HEK293 (cell line): ENCODE data around the gene FAM25A.
"Not testable (repeated sequence)": the region's sequence is repeated elsewhere in the genome, so short reads cannot be mapped to it uniquely, and the experiment has no call there.

Source experiments
- CTCF ChIA-PET: fragments of 350-600 bp; formaldehyde crosslinking; extraction: SDS; loops from one replicate; lab custom pipeline; 2021; ENCODE audit warnings: antibody characterized with exemption; lab: Yijun Ruan, JAX
- POLR2A ChIA-PET: fragments of 300-600 bp; formaldehyde crosslinking; extraction: SDS; loops from one replicate; lab custom pipeline; 2020; ENCODE audit warnings: antibody characterized with exemption, inconsistent platforms; lab: Yijun Ruan, JAX
- H3K27ac ChIP-seq: fragments of 200-500 bp; sonication (Bioruptor generic); 2 replicates; pipeline ENCODE4 v1.5.1; 2014; ENCODE audit warnings: low read depth, low read length, control low read depth, inconsistent platforms; ENCODE audit errors: extremely low read depth
- H3K36me3 ChIP-seq, 2 experiments: fragments of 200-500 bp in 1 of 2; sonication (Bioruptor generic) in 1 of 2; 1 replicate in 1 of 2; 2 replicates in 1 of 2; pipeline ENCODE4 v1.5.1; 2014 to 2017; ENCODE audit warnings: inconsistent platforms in 2 of 2, low read length in 2 of 2; ENCODE audit not compliant: control insufficient read depth in 2 of 2, insufficient read depth in 1 of 2
- H3K4me1 ChIP-seq: fragments of 200-500 bp; sonication (Bioruptor generic); 2 replicates; pipeline ENCODE4 v1.5.1; 2014; ENCODE audit warnings: mild to moderate bottlenecking, low read length, inconsistent platforms; ENCODE audit not compliant: control insufficient read depth, insufficient read depth
- H3K4me3 ChIP-seq: 2 replicates; pipeline ENCODE4 v1.5.1; 2011; ENCODE audit warnings: low read depth, mild to moderate bottlenecking, control low read depth, low read length, moderate library complexity
- H3K9me3 ChIP-seq: fragments of 200-500 bp; sonication (Bioruptor generic); 2 replicates; pipeline ENCODE4 v1.5.1; 2014; ENCODE audit warnings: low read depth, low read length, inconsistent platforms; ENCODE audit not compliant: control insufficient read depth, insufficient read depth
- KLF17 ChIP-seq: fragments of 450-650 bp; formaldehyde crosslinking; IDR thresholded peaks from 2 replicates; pipeline ENCODE4 v1.5.1; 2016; ENCODE audit warnings: missing biosample characterization, missing genetic modification characterization
- KLF8 ChIP-seq: fragments of 450-650 bp; formaldehyde crosslinking; IDR thresholded peaks from 2 replicates; pipeline ENCODE4 v1.5.1; 2016; ENCODE audit warnings: missing biosample characterization, missing genetic modification characterization
- MEIS1 ChIP-seq: sonication (generic); formaldehyde crosslinking; IDR thresholded peaks from 2 replicates; pipeline ENCODE4 v1.8.1; 2022; ENCODE audit warnings: missing genetic modification reagents, mild to moderate bottlenecking, borderline replicate concordance
- REST ChIP-seq: fragments of 450-650 bp; formaldehyde crosslinking; IDR thresholded peaks from 2 replicates; pipeline ENCODE4 v1.5.1; 2016; ENCODE audit warnings: missing biosample characterization, missing genetic modification characterization
- WT1 ChIP-seq: fragments of 450-650 bp; formaldehyde crosslinking; IDR thresholded peaks from 2 replicates; pipeline ENCODE4 v1.5.1; 2016; ENCODE audit warnings: missing biosample characterization, missing genetic modification characterization
- YY2 ChIP-seq: fragments of 450-650 bp; formaldehyde crosslinking; IDR thresholded peaks from 2 replicates; pipeline ENCODE4 v1.5.1; 2016; ENCODE audit warnings: missing biosample characterization, missing genetic modification characterization
- ZBTB1 ChIP-seq: fragments of 450-650 bp; formaldehyde crosslinking; IDR thresholded peaks from 2 replicates; pipeline ENCODE4 v1.5.1; 2016; ENCODE audit warnings: missing biosample characterization, missing genetic modification characterization
- ZBTB21 ChIP-seq: fragments of 450-650 bp; formaldehyde crosslinking; IDR thresholded peaks from 2 replicates; pipeline ENCODE4 v1.5.1; 2017; ENCODE audit warnings: missing biosample characterization, missing genetic modification characterization
- ZFP37 ChIP-seq: fragments of 450-650 bp; formaldehyde crosslinking; IDR thresholded peaks from 2 replicates; pipeline ENCODE4 v1.5.1; 2016; ENCODE audit warnings: missing biosample characterization, missing genetic modification characterization
- ZFP69B ChIP-seq: fragments of 450-650 bp; formaldehyde crosslinking; IDR thresholded peaks from 2 replicates; pipeline ENCODE4 v1.5.1; 2016; ENCODE audit warnings: missing biosample characterization, missing genetic modification characterization
- ZNF18 ChIP-seq: fragments of 450-650 bp; formaldehyde crosslinking; IDR thresholded peaks from 2 replicates; pipeline ENCODE4 v1.5.1; 2016; ENCODE audit warnings: missing biosample characterization, missing genetic modification characterization
- ZNF239 ChIP-seq: fragments of 450-650 bp; formaldehyde crosslinking; IDR thresholded peaks from 2 replicates; pipeline ENCODE4 v1.5.1; 2016; ENCODE audit warnings: missing biosample characterization, missing genetic modification characterization
- ZNF302 ChIP-seq: fragments of 450-650 bp; formaldehyde crosslinking; IDR thresholded peaks from 2 replicates; pipeline ENCODE4 v1.5.1; 2016; ENCODE audit warnings: missing biosample characterization, missing genetic modification characterization, low read depth
- ZNF404 ChIP-seq: fragments of 450-650 bp; formaldehyde crosslinking; IDR thresholded peaks from 2 replicates; pipeline ENCODE4 v1.5.1; 2017; ENCODE audit warnings: missing biosample characterization, missing genetic modification characterization
- ZNF692 ChIP-seq: fragments of 450-650 bp; formaldehyde crosslinking; IDR thresholded peaks from 2 replicates; pipeline ENCODE4 v1.5.1; 2016; ENCODE audit warnings: missing biosample characterization, missing genetic modification characterization
- ZNF707 ChIP-seq: fragments of 450-650 bp; formaldehyde crosslinking; IDR thresholded peaks from 2 replicates; pipeline ENCODE4 v1.5.1; 2016; ENCODE audit warnings: missing biosample characterization, missing genetic modification characterization
- ZSCAN4 ChIP-seq: fragments of 450-650 bp; formaldehyde crosslinking; IDR thresholded peaks from 2 replicates; pipeline ENCODE4 v1.5.1; 2017; ENCODE audit warnings: missing biosample characterization, missing genetic modification characterization

Gene FAM25A

DNA sequence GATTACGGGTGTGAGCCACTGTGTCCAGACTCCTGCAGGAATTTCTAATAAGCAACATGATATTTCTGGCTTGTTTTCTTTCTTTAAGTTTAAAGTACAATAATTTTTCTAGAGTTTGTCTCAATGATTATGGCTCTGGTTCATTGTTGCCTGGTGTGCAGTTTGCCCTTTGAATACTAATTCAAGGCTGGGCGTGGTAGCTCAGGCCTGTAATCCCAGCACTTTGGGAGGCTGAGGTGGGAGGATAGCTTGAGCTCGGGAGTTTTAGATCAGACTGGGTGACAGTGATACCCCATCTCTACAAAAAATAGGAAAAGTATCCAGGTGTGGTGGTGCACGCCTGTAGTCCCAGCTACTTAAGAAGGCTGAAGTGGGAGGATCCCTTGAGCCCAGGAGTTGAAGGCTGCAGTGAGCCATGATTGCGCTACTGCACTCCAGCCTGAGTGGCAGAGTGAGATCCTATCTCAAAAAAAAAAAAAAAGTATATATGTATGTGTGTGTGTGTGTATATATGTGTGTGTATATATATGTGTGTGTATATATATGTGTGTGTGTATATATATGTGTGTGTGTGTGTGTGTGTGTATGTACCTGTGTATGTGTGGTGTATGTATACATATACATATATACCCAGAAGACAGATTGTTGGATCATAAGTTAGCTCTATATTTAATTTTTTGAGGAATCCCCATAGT, 43.6 kb upstream of the FAM25A start:
- POLR2A ChIA-PET = interaction anchor here (0.6 kb wide), 1 partner anchor 1240 kb away, joined by 3 read pairs; no protein-coding TSS in a partner anchor

DNA sequence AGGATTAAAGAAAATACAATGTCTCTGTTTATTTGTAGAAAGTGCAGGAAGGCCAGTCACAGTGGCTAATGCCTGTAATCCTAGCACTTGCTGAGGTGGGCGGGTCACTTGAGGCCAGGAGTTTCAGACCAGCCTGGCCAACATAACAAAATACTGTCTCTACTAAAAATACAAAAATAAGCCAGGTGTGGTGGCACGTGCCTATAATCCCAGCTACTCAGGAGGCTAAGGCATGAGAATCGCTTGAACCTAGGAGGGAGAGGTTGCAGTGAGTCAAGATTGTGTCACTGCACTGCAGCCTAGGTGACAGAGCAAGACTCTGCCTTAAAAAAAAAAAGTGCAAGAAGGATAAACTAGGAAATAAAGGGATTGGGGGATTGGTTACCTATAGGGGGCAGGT, 41.6 kb upstream of the FAM25A start:
- CTCF ChIA-PET = interaction anchor here (1.7 kb wide), 1 partner anchor 18 kb away, joined by 4 read pairs; no protein-coding TSS in a partner anchor
- not testable (repeated sequence) for H3K9me3 ChIP-seq, H3K27ac ChIP-seq

More for the DNA sequence above, 43.6 kb upstream of the FAM25A start:
- Histone ChIP-seq H3K27ac (no peak overlapping the region), H3K9me3 (no peaks in the 10 kb centered on the region), H3K4me3 (no peak overlapping the region), H3K36me3 (no peaks in the 10 kb centered on the region), H3K4me1 (no peaks in the 10 kb centered on the region)
- CTCF ChIA-PET = interaction anchor here (0.6 to 1.2 kb wide), 6 partner anchors 9 to 566 kb away, joined by 3 to 4 read pairs (median 4); no protein-coding TSS in a partner anchor
- no peak for TF ChIP-seq ZNF239 (tag by site-specific recombination)
- peak; percentile 87 for TF ChIP-seq ZSCAN4 (tag by site-specific recombination)
- TF ChIP-seq ZNF302 (tag by site-specific recombination) = no peak
- no peak for TF ChIP-seq KLF8 (tag by site-specific recombination)

DNA sequence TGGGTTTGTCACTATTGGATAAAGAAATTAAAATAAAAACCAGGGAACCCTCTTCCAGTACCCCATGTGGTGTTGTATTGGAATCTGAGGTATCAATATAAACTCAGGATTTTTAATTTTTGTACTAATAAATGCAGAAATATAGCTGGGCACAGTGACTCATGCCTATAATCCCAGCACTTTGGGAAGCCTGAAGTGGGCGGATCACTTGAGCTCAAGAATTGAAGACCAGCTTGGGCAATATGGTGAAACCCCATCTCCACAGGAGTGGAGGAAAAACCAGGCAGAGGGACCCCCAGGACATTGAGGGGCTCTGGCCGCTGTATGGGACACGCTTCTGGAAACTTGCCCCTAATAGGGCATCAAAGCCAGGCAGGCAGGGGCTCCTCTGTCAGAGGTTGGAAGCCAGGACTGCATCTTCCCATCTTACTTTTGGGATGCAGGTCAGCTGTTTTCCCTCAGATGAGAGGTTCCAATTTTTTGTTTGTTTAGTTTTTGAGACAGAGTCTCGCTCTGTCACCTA, 40.7 kb upstream of the FAM25A start:
- POLR2A ChIA-PET = no interaction called here
- CTCF ChIA-PET = interaction anchor here (0.6 to 0.9 kb wide), 3 partner anchors 33 to 87 kb away, joined by 3 to 4 read pairs (median 4); no protein-coding TSS in a partner anchor
- Histone ChIP-seq H3K4me1 (no peaks in the 10 kb centered on the region), H3K9me3 (no peaks in the 10 kb centered on the region), H3K36me3 (no peaks in the 10 kb centered on the region), H3K4me3 (no peak overlapping the region), H3K27ac (no peak overlapping the region)
- TF ChIP-seq REST (tag by site-specific recombination) (no peak), KLF17 (tag by site-specific recombination) (no peak), MEIS1 (CRISPR knock-in tag) (no peak), YY2 (tag by site-specific recombination) (no peak), ZNF692 (tag by site-specific recombination) (no peak), ZFP69B (tag by site-specific recombination) (no peak), ZBTB21 (tag by site-specific recombination) (no peak), ZNF239 (tag by site-specific recombination) (no peak), ZNF707 (tag by site-specific recombination) (no peak), ZBTB1 (no peak), WT1 (tag by site-specific recombination) (no peak), ZFP37 (tag by site-specific recombination) (no peak), ZNF404 (tag by site-specific recombination) (no peak), ZNF18 (no peak)

More for the DNA sequence above, 41.6 kb upstream of the FAM25A start:
- H3K4me1 ChIP-seq, H3K4me3 ChIP-seq, POLR2A ChIA-PET, H3K36me3 ChIP-seq: not testable (repeated sequence)
